HepG2 (cell line): ENCODE measurements around the gene PARP6. TPM values are rescaled to one million over a fixed set of nuclear protein-coding genes. Genes with fewer than 3 reads are reported as not detected.

Experiments used
- ATAC-seq: fragments of 200-7000 bp; cut with Tn5 transposase; 3 replicates; pipeline ENCODE4 v1.9.1; 2020; ENCODE audit warnings: mild to moderate bottlenecking, moderate library complexity
- BruUV-seq: library from RNA; stranded (reverse); fragments of 400-500 nt; replicated peaks from 2 replicates; lab custom pipeline; 2021; lab: Mats Ljungman, UMichigan
- CTCF ChIA-PET: fragments of 300-600 bp; formaldehyde crosslinking; extraction: SDS; loops from one replicate; lab custom pipeline; 2021; ENCODE audit warnings: low total read pairs, inconsistent platforms, low intra/inter-chr PET ratio; lab: Yijun Ruan, JAX
- POLR2A ChIA-PET: fragments of 350-600 bp; sonication (Branson Sonifier 250); formaldehyde crosslinking; loops from one replicate; lab custom pipeline; 2020; ENCODE audit warnings: antibody characterized with exemption, inconsistent platforms; lab: Yijun Ruan, JAX
- DNase-seq: peaks from one replicate; pipeline ENCODE4 v3.0.0-alpha.2; 2015; ENCODE audit warnings: low spot score
- FAIRE-seq: peaks from 3 replicates; lab custom pipeline; 2011; peaks lifted over from hg19 to GRCh38; lab: Jason Lieb, UNC
- H2AFZ ChIP-seq: one replicate; pipeline ENCODE4 v1.6.1; 2011; ENCODE audit warnings: low read length, inconsistent platforms
- H3K27ac ChIP-seq: fragments of 300-600 bp; 3 replicates; pipeline ENCODE4 v1.8.0; 2011; ENCODE audit warnings: mixed run types, mild to moderate bottlenecking, mixed read lengths, low read length, inconsistent platforms; ENCODE audit not compliant: insufficient read depth; ENCODE audit errors: extremely low read length
- H3K27me3 ChIP-seq, 2 experiments: fragments of 200-600 bp in 1 of 2; 2 replicates in 1 of 2; 3 replicates in 1 of 2; pipeline versions ENCODE4 v1.6.0 to v1.8.0; 2011; ENCODE audit warnings: low read length in 2 of 2, mild to moderate bottlenecking in 2 of 2, moderate library complexity in 2 of 2, inconsistent platforms in 1 of 2; ENCODE audit not compliant: insufficient read depth in 2 of 2, control insufficient read depth in 1 of 2
- H3K36me3 ChIP-seq, 2 experiments: fragments of 200-600 bp in 1 of 2; replicated peaks in 1 of 2; 2 replicates in 1 of 2; 3 replicates in 1 of 2; pipeline versions ENCODE4 v1.5.1 to v1.8.0; 2011; ENCODE audit warnings: low read length in 2 of 2, inconsistent platforms in 1 of 2; ENCODE audit not compliant: insufficient read depth in 2 of 2, control insufficient read depth in 1 of 2
- H3K4me1 ChIP-seq: 2 replicates; pipeline ENCODE4 v1.5.1; 2012; ENCODE audit warnings: low read length, inconsistent platforms; ENCODE audit not compliant: insufficient read depth
- H3K4me2 ChIP-seq: 2 replicates; pipeline ENCODE4 v1.6.0; 2011; ENCODE audit warnings: low read depth, low read length, inconsistent platforms
- H3K4me3 ChIP-seq, 3 experiments: fragments of 200-600 bp in 1 of 3; sonication (generic), shearing (Covaris generic) in 1 of 3; replicated peaks in 1 of 3; 2 replicates each; pipeline ENCODE4 v1.5.1; 2011 to 2016; ENCODE audit warnings: low read length in 3 of 3, inconsistent platforms in 2 of 3, low read depth in 2 of 3, mild to moderate bottlenecking in 2 of 3, control low read depth in 1 of 3, mixed read lengths in 1 of 3; ENCODE audit not compliant: insufficient read depth in 1 of 3
- H3K79me2 ChIP-seq: one replicate; pipeline ENCODE4 v1.6.1; 2011; ENCODE audit warnings: low read length, inconsistent platforms; ENCODE audit not compliant: insufficient read depth
- H3K9ac ChIP-seq: 2 replicates; pipeline ENCODE4 v1.6.0; 2011; ENCODE audit warnings: mild to moderate bottlenecking, low read depth, low read length, inconsistent platforms; ENCODE audit not compliant: insufficient read depth
- H3K9me3 ChIP-seq: 2 replicates; pipeline ENCODE4 v1.5.1; 2012; ENCODE audit warnings: mild to moderate bottlenecking, low read length
- H4K20me1 ChIP-seq: 2 replicates; pipeline ENCODE4 v1.6.0; 2011; ENCODE audit warnings: inconsistent platforms, mild to moderate bottlenecking, low read length, moderate library complexity; ENCODE audit not compliant: insufficient read depth
- HDAC2 ChIP-seq: sonication (generic); formaldehyde crosslinking; IDR thresholded peaks from 2 replicates; pipeline ENCODE4 v1.4.0; 2020; ENCODE audit warnings: missing genetic modification reagents
- HDAC6 ChIP-seq: fragments of 200-600 bp; sonication (generic); IDR thresholded peaks from 2 replicates; pipeline ENCODE4 v1.7.0; 2017; ENCODE audit warnings: mild to moderate bottlenecking, antibody characterized with exemption, low read length, low read depth
- POLR2A ChIP-seq, 2 experiments: IDR thresholded peaks; 2 replicates each; pipeline ENCODE4 v1.6.1; 2011; ENCODE audit warnings: low read depth in 2 of 2, low read length in 2 of 2, mild to moderate bottlenecking in 1 of 2, moderate library complexity in 1 of 2; ENCODE audit not compliant: insufficient read depth in 1 of 2
- POLR2G ChIP-seq: fragments of 200-400 bp; formaldehyde crosslinking; IDR thresholded peaks from 2 replicates; pipeline ENCODE4 v1.6.1; 2018; ENCODE audit warnings: mild to moderate bottlenecking, low read depth, low read length, moderate library complexity
- RBFOX2 ChIP-seq: fragments of 200-400 bp; formaldehyde crosslinking; IDR thresholded peaks from 2 replicates; pipeline ENCODE4 v1.6.1; 2017; ENCODE audit warnings: low read depth, mild to moderate bottlenecking, low read length
- SMARCC2 ChIP-seq: fragments of 450-650 bp; IDR thresholded peaks from 2 replicates; pipeline ENCODE4 v1.6.1; 2017; ENCODE audit warnings: antibody characterized with exemption, mild to moderate bottlenecking
- YEATS4 ChIP-seq: sonication (generic); formaldehyde crosslinking; IDR thresholded peaks from 2 replicates; pipeline ENCODE4 v1.4.0; 2020; ENCODE audit warnings: missing genetic modification reagents, borderline replicate concordance
- WGBS: methylation state at CpG from one replicate; pipeline ENCODE4 v1.1.6; 2017; ENCODE audit warnings: low lambda C conversion rate; 5-methylcytosine and 5-hydroxymethylcytosine counted together
- in situ Hi-C: cut with HindIII; loops from 2 replicates; pipeline ENCODE4 v1.10.0; 2017; ENCODE audit warnings: low pct_unique_long_range_greater_than_20kb; ENCODE audit not compliant: extremely low pct_ligation_motif_present
- intact Hi-C: fragments of 100-400 bp; cut with micrococcal nuclease; formaldehyde crosslinking; loops from one replicate; pipeline ENCODE4 v1.10.0; 2022; ENCODE audit not compliant: unreplicated experiment
- polyA plus RNA-seq, 8 experiments: library from polyadenylated mRNA; depleted of rRNA in 3 of 8; stranded (reverse) in 7 of 8; unstranded in 1 of 8; fragments of >200 nt; fragmentation: Illumina TruSeq in 4 of 8; extraction: Trizol in 4 of 8; gene quantifications; 2 replicates each; pipeline versions ENCODE4 v1.2.1 to v1.2.3, GENCODE V29; 2011 to 2016; ENCODE audit warnings: low read depth in 4 of 8, missing spikeins in 1 of 8, mixed read lengths in 1 of 8; ENCODE audit not compliant: insufficient read depth in 1 of 8
- total RNA-seq, 5 experiments: library from RNA; depleted of rRNA; stranded (reverse); fragments of >200 nt; fragmentation: Illumina TruSeq; extraction: Trizol; gene quantifications; 2 replicates each; pipeline ENCODE4 v1.2.3, GENCODE V29; 2016; ENCODE audit warnings: low read depth in 1 of 5
- TF ChIP-seq, protein P1 (sequence below): sonication (generic); formaldehyde crosslinking; IDR thresholded peaks from 2 replicates; pipeline ENCODE4 v1.4.0; 2020; ENCODE audit warnings: missing genetic modification reagents, borderline replicate concordance
- TF ChIP-seq, protein P2 (sequence below), 2 experiments: fragments of 450-650 bp in 1 of 2; sonication (generic) in 1 of 2; formaldehyde crosslinking; IDR thresholded peaks; 2 replicates each; pipeline versions ENCODE4 v1.5.0 to v1.8.0; 2020 to 2022; ENCODE audit warnings: mild to moderate bottlenecking in 1 of 2, missing genetic modification reagents in 1 of 2

PARP6 gene
- total and polyA plus RNA-seq, 2 of the 13 experiments (the other 11 are each of a cell fraction or from before 2014, with no cell fraction given): 0.22 to 0.87 TPM

GRCh38 chr15:72220687-72221086 lies 51.7 kb downstream of the PARP6 start:
- ChIA-PET POLR2A (interaction anchor here (1.5 kb wide), 1 partner anchor 10 kb away, joined by 3 read pairs; no protein-coding TSS in a partner anchor), CTCF (no interaction called here)
- Histone ChIP-seq H3K79me2 (peaks cover 69% of the 10 kb centered on the region), H3K27me3 (no peaks in the 10 kb centered on the region), H3K9me3 (no peaks in the 10 kb centered on the region), H3K9ac (no peak overlapping the region), H3K27ac (no peak overlapping the region), H3K4me3 (no peak overlapping the region), H3K36me3 (peaks cover 29 to 88% of the 10 kb centered on the region in 2 experiments), H3K4me1 (peaks cover 83% of the 10 kb centered on the region), H4K20me1 (peaks cover 95% of the 10 kb centered on the region)
- BruUV-seq: no TSS peak
- WGBS: 100% methylated on average over 1 of the region's 1 CpG
- peak; percentile 31; the same call in 1 of the 3 replicates for ATAC-seq
- FAIRE-seq: no peak
- in situ Hi-C loops: no loop called here
- no peak for DNase-seq
- TF ChIP-seq POLR2G: peak; percentile 6; the same call in 1 of the 2 replicates
- TF ChIP-seq SMARCC2: no peak
- no peak for TF ChIP-seq HDAC6
- TF ChIP-seq, protein P1, sequence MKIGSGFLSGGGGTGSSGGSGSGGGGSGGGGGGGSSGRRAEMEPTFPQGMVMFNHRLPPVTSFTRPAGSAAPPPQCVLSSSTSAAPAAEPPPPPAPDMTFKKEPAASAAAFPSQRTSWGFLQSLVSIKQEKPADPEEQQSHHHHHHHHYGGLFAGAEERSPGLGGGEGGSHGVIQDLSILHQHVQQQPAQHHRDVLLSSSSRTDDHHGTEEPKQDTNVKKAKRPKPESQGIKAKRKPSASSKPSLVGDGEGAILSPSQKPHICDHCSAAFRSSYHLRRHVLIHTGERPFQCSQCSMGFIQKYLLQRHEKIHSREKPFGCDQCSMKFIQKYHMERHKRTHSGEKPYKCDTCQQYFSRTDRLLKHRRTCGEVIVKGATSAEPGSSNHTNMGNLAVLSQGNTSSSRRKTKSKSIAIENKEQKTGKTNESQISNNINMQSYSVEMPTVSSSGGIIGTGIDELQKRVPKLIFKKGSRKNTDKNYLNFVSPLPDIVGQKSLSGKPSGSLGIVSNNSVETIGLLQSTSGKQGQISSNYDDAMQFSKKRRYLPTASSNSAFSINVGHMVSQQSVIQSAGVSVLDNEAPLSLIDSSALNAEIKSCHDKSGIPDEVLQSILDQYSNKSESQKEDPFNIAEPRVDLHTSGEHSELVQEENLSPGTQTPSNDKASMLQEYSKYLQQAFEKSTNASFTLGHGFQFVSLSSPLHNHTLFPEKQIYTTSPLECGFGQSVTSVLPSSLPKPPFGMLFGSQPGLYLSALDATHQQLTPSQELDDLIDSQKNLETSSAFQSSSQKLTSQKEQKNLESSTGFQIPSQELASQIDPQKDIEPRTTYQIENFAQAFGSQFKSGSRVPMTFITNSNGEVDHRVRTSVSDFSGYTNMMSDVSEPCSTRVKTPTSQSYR (CRISPR knock-in tag): no peak
- no peak for TF ChIP-seq YEATS4 (CRISPR knock-in tag)
- TF ChIP-seq, all 625 proteins: peak for 1
- Histone ChIP-seq H3K4me2 (no peak overlapping the region), H2AFZ (no peak overlapping the region)
- intact Hi-C loops: no loop called here

- ATAC-seq (no peak), FAIRE-seq (no peak), DNase-seq (no peak)
- Histone ChIP-seq H2AFZ (no peak overlapping the region), H3K27me3 (no peaks in the 10 kb centered on the region), H3K4me1 (peaks cover 53% of the 10 kb centered on the region), H3K4me2 (no peak overlapping the region), H3K4me3 (no peak overlapping the region), H3K9ac (no peak overlapping the region), H3K79me2 (peaks cover 38% of the 10 kb centered on the region), H3K36me3 (peaks cover 34 to 90% of the 10 kb centered on the region in 2 experiments), H4K20me1 (peaks cover 88% of the 10 kb centered on the region), H3K27ac (no peak overlapping the region), H3K9me3 (no peaks in the 10 kb centered on the region)
- no TSS peak for BruUV-seq
- in situ Hi-C loops (no loop called here), intact Hi-C loops (no loop called here)
- ChIA-PET CTCF (no interaction called here), POLR2A (interaction anchor here (0.9 kb wide), 1 partner anchor 9 kb away, joined by 4 read pairs; no protein-coding TSS in a partner anchor)
- WGBS: 99% methylated on average over 4 of the region's 4 CpGs
- TF ChIP-seq HDAC2 (CRISPR knock-in tag) (no peak), RBFOX2 (0 out of 2 replicates have a peak, but pooled peaks have one; percentile 17), POLR2A (IDR thresholded peaks at IDR 0.05; ENCODE audit: insufficient read depth in 1 of 2, low read depth in 2 of 2, low read length in 2 of 2) (peak in 1 of 2 experiments; percentile 17; a peak in 1 of 4 replicates)
- TF ChIP-seq, protein P2, sequence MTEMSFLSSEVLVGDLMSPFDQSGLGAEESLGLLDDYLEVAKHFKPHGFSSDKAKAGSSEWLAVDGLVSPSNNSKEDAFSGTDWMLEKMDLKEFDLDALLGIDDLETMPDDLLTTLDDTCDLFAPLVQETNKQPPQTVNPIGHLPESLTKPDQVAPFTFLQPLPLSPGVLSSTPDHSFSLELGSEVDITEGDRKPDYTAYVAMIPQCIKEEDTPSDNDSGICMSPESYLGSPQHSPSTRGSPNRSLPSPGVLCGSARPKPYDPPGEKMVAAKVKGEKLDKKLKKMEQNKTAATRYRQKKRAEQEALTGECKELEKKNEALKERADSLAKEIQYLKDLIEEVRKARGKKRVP (CRISPR knock-in tag; IDR thresholded peaks at IDR 0.05): no peak
Observed at GRCh38 chr15:72217216-72217615, 55.1 kb downstream of the PARP6 start.
